Subcutaneous preadipocyte (primary cell): ENCODE data around the gene PTCD2. TPM values are rescaled to one million over a fixed set of nuclear protein-coding genes. Genes with fewer than 3 reads are reported as not detected.

Source experiments
- small RNA-seq: library from RNA; depleted of rRNA; stranded (forward); fragments of <200 nt; gene quantifications from one replicate; pipeline ENCODE3, GENCODE V24; 2012
- total RNA-seq: library from RNA; depleted of rRNA; stranded (reverse); fragments of >200 nt; gene quantifications from 2 replicates; pipeline ENCODE4 v1.2.3, GENCODE V29; 2012

The PTCD2 gene, protein sequence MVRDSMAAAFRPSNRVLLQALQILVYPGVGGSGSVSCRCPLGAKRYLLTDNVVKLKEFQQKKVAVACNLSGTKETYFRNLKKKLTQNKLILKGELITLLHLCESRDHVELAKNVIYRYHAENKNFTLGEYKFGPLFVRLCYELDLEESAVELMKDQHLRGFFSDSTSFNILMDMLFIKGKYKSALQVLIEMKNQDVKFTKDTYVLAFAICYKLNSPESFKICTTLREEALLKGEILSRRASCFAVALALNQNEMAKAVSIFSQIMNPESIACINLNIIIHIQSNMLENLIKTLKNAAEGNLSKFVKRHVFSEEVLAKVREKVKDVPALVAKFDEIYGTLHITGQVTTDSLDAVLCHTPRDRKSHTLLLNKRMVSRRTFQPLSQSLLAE
- total RNA-seq = 11.9 and 12.5 TPM in 2 replicates

GRCh38 chr5:72319976-72320752 lies at the start of gene PTCD2, which contains the start of gene MRPS27:
TSS of gene PTCD2 (plus strand) at chr5:72320373. CDS start at chr5:72320383, 10 bp downstream.
TSS of gene MRPS27 (minus strand) at chr5:72320240. CDS start at chr5:72320221, 19 bp downstream.

Small RNA genes within 50 kb of the gene (small RNA-seq; reads per million reads assigned to genes)
- not detected for gene RN7SL153P

Other genes with a start within 250 kb of the PTCD2 start
- 137 and 225 TPM in 2 replicates for gene MAP1B, start 212.9 kb upstream of the PTCD2 start, total RNA-seq
- gene MRPS27, start 133 bp upstream of the PTCD2 start, total RNA-seq = 126 and 167 TPM in 2 replicates
- not detected in 2 replicates for gene ZNF366, start 187.0 kb downstream of the PTCD2 start, total RNA-seq